ENCODE data around the gene LY9. TPM values are rescaled to one million over a fixed set of nuclear protein-coding genes. Genes with fewer than 3 reads are reported as not detected.
"Not testable (repeated sequence)": the region's sequence is repeated elsewhere in the genome, so short reads cannot be mapped to it uniquely, and the experiment has no call there.

LY9 gene
- polyA plus RNA-seq, 10 donors: 0.04 to 5.1 (median 0.24) TPM

DNA sequence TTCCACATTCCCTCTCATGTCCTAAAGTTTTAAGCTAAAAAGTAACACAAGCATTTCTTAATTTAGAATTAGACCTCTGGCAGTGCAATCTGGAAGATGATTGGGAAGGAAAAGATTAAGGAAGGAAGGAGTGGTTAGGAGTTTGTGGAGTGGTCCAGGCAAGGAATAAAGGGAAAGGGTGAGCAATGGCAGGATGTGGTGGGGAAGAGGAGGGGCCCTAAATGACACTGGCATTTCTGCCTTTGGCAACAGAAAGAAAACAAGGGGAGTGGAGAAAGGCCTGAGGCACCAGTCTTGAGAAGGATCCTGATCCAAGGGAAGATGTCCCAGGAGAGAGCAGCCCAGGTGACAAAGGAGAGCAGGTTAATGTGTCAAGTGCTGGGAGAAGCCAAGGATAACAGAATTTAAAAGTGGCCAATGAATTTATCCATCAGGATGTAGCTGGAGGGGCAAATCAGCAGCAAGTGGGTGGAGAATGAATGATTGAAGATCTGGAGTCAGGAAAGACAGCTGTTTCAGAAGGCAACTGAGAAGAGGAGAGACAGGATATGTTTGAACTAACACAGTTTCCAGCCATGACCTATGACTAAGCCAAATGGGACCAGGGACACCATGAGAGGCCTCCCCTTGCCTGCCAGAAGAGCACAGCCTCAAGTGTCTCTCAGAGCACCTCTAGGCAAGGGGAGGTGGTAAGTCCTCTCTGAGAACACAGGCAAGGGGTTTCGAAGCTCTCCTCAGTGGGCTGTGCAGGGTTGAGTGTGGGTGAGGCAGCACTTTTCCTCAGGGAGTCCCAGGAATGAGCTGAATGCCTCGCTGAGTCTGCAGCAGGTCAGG lies 20.9 kb upstream of the LY9 start:
- no peak for DNase-seq

DNA sequence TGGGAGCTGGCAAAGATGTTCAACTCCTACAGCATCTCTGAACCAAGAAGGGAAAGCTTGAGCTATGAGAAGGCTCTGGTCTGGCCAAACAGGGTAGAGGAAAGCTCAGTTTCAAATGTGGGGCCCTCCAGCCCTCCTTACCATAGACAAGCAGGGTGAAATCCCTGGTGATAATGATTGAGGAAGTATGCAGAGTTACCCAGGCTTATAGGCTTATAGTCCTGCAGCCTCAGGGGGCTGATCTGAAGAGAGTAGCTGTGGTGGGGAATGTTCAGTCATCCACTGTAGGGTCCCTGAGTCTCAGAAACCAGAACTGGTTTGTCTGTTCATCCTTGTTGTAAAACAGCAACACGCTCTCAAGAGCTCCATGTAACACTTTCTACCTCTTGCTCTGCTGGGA lies 19.8 kb upstream of the LY9 start:
- DNase-seq: no peak

DNA sequence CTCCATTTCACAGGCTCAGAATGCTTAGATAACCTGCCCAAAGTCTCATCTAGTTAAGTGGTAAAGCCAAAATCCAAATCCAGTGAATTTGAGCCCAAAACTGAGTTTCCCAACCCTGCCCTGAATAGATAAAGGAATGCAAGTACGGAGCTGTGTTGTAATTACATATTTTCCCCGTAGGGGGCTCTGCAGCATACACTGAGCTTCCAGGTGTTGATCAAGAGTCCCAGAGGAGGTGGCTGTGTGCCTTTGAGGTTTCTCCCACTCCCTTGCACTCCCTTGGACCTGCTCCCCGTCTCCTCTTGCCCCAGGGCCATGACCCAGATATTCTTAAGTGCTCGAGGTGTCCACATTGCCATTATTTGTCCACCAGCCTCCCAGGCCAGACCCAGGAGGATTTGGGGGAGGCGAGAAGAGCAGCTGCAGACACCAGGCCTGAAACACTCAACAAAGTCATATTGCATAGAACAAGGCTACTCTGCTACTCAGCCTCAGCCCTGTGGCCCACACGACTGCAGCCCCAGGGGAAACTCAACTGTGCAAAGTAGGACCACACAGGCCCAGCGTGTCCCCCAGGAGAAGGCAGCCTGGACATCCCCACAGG lies 18.4 kb upstream of the LY9 start:
- DNase-seq: no peak

DNA sequence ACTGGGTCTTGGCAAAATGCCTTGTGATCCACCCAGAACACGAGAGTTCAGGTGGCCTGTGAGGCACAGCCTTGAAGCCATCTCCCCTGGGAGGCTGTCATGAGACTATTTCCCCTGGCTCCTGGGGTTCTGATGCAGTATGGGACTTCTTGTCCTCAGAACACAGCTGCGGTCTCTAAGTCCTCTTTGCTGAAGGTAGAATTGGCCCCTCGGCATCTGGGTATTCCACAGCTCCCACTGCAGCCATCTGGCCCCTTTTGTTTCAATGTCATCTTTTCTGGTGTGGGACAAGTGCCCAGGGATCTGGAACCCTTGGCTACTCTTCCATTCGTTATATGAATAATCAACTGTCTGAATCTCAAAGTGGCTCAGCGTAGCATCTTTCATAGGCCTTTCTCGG lies 17.0 kb upstream of the LY9 start:
- DNase-seq: no peak

DNA sequence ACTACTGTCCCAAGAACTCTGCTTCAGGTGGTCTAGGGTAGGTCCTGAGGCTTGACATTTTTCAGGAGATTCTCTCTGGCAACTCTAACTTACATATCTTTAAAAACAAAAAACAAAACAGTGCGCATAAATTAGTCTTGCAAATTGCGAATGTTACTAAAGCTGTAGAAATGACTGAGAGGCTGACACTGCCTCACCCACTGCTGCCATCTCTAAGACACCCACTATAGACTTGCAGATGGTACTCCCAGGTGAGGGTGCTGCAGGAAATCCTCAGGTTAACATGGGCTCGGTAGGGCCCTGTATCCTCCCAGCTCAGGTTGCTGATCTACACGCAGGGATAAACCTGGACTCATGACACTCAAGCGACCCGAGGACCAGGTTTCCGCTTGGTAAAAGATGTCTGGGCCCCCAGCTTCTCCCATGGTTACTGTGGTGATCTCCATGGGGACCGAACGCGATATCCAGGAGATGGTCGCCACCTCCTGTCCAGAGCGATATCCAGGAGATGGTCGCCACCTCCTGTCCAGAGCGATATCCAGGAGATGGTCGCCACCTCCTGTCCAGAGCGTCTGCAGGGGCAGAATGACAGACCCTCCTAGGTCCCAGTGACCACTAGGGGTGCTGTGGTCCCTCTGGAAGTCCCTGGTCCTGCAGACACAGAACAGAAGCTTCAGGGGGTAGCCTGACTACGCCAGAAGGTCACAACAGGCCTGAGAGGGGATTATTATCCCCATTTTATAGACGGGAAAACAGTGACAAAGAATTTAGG lies 16.2 kb upstream of the LY9 start:
- no peak for DNase-seq

DNA sequence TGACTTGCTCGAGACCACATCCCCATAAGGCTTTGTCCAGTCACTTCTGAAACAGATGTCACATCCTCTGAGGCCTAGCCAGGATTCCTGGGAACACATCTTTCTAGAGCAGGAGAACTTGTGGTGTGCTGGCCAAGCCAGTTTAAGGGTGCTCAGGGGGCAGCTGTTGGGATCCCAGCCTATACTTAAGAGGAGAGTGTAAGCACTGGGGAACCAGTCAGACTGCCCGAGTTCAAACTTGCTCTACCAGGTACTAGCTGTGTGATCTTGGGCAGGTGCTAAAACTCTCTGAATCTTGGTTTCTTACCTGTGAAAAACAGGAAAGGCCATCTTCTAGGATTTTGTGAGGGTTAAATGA lies 15.6 kb upstream of the LY9 start:
- DNase-seq: no peak

DNA sequence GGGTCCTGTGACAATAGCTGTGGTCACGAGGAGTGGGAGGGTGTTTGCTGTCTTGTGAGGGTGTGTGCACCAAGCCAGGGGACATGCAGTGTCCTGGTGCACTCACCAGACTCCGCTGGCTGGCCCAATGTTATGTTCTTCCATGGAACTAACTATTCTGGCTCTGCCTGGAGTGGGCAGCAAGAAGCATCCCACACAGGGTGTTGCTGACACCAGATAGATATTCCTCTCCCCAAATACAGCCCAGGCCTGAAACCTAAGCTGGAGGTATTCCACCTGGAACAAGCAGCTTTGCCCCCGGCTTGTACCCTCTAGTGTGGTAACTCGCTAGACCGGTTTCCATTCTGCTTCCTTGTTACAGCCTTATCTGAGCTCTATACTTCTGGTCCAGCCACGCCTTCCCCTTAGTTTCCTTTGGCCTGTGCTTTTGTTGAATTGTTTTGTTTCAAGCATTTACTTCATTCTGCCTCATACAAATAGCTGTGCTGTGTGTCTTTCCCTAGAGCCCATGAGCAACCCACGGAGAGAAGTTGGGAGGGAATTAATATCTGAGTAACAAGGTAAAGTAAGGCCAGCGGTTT lies 14.7 kb upstream of the LY9 start:
- DNase-seq: no peak

DNA sequence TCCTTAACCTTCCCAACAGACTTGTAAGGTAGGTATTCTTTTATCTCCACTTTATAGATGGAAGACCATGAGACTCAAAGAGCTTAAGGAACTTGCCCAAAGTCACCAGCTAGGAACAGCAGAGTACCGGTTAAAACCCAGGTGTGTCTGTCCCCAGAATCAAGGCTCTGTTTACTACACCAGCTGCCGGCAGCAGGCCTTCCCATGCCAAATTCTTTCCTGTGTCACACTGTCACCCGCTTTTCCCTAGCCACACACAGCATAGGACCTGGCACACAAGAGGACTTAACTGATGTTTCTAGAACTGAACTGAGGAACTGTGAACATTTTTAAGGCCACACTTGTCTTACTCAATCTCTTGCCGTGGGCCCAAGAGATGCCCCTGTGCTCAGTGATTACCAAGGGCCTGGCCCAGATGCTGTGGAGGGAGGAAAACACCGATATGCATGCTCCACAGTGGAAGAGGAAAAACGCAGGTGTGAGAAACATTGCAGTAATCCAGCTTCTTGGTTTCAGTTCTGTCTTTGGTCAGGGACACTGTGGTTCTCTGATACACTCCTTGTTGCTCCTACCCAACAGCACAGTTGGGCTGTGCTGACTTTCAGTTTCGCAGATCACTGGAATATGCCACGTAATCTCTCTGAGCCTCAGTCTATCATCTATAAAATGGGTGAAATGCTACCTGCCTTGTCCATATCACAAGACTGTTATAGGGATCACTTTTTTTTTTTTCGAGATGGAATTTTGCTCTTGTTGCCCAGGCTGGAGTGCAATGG lies 13.9 kb upstream of the LY9 start:
- DNase-seq: peak in 1 of 3 donors; percentile 26

DNA sequence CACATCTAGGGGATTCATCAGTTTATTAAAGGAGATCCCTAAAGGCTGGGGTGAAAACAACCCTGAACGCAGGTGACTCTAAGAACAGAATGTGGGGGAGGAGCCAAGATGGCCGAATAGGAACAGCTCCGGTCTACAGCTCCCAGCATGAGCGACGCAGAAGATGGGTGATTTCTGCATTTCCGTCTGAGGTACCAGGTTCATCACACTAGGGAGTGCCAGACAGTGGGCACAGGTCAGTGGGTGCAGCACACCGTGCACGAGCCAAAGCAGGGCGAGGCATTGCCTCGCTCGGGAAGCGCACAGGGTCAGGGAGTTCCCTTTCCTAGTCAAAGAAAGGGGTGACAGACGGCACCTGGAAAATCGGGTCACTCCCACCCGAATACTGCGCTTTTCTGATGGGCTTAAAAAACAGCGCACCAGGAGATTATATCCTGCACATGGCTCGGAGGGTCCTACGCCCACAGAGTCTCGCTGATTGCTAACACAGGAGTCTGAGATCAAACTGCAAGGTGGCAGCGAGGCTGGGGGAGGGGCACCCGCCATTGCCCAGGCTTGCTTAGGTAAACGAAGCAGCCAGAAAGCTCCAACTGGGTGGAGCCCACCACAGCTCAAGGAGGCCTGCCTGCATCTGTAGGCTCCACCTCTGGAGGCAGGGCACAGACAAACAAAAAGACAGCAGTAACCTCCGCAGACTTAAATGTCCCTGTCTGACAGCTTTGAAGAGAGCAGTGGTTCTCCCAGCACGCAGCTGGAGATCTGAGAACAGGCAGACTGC lies 12.8 kb upstream of the LY9 start:
- DNase-seq: not testable (repeated sequence)

DNA sequence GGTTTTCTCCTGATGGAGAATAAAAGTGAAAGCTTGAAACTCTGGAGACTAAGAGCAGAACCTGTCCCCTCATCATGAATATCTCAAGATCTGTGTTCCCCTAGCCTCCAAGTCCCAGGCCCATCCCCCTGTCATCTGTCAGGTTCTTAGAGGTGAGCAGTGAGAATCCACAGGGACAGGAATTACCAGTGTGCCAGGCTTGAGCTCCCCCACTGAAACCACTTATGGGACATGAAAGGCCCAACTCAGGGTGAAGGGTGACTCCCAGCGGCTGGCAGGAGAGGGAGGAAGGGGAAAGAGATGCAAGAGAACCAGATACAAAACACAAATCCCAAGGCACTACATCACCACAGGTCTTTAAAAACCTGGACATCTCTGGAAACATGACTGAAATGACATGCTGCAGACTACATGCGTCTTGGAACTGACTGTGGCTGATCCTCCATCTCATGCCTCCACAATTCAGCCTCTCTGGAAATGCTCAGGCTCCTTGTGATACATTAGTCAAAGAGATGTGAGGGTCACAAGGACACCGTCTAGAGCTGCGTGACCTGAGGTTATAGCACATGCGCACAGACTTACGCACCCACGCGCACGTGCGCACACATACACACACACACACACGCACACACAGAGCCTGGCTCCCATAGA lies 6.8 kb upstream of the LY9 start:
- DNase-seq: no peak

DNA sequence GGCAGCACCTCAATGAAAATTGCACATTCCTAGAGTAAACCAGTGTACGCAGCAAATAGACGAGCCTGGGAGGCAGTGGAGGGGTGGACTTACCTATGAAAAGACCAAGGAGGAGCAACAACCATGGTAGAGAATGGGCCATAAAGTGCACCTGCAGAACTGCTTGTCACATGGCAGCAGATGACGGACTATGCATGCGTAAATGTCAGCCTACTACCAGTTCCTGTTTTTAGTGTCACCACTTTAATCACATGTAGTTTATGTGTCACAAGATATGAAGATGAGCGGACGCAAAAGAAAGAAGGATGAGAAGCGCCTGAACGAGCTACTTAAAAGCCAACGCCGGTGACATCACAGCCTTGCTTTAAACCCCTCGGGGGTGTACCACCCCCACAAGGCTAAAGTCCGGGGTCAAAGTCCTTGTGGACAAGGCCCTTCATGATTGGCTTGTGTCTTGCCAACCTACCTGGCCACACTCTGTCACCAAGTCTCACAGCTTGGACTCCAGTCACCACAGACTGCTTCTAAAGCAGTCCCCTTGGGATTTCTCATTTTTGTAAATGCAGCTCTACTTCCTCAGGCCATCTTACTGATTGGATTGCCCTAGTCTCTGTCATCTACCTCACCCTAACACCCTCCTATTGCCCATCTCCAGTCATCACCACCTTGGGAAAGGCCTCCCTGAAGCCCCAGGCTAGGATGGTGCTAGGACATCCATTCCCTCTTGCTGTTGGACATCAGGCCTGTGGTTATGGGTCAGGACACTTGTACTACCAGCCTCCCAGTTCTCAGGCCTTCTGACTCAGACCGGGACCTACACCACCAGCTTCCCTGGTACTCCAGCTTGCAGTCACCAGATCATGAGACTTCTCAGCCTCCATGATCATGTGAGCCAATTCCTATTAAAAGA lies 6.0 kb upstream of the LY9 start:
- DNase-seq: peak in 1 of 3 donors; percentile 17

DNA sequence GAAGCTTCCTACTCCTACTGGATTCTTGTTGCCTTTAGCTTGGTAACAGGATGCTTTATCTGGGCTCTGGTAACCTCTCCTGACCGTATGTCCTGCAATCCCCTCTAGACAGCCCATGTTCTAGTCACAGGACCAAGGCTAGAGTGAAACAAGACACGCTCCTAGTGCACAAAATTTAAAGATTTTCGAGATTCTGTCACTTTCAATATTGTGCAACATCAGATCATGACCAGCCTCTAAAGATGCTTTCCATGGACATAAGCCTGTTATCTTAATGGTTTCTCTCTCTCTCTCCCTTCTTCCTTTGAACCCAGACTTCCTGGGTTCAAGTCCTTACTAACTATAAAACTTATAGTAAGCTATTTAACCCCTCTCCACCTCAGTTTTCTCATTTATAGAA lies 1.6 kb upstream of the LY9 start:
- DNase-seq: no peak

DNA sequence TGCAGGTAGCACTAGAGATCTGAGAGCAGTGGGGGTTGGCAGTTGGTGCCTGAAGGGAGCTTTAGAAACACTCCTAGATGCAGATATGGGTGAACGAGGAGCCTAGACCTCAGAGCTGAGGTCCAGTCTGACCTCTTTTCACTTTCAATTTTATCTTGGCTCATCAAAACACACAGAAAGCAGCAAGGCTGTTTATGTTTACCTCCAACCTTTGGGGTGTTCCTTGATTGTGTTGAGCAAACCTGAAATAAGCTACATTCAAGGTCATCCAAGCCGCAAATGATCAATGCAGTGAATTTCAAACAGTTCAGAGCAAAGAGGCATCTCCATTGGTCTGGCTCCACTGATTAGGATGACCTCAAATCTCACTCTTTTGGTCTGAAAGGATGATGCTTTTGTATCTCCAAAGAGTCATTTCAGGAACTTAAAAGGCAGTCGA lies 1.3 kb downstream of the LY9 start:
- DNase-seq: no peak

DNA sequence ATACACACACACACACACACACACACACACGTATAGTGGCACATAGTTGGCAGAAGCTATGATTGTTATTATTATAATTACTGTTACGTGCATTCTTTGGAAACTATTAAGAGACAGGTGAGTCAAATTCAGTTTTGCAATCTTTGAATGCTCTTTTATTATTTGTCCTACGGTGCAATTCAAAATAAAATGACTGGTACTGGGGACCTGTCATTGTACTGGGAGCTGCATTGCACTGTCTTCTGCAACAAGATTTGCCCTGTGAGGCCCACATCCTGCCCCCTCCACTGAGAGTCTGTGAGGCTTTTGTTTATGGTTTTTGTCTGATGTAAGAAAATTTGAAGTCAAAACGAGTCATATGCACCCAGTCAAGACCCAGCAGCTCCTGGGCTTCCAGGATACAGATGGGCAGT lies 1.9 kb downstream of the LY9 start:
- no peak for DNase-seq

DNA sequence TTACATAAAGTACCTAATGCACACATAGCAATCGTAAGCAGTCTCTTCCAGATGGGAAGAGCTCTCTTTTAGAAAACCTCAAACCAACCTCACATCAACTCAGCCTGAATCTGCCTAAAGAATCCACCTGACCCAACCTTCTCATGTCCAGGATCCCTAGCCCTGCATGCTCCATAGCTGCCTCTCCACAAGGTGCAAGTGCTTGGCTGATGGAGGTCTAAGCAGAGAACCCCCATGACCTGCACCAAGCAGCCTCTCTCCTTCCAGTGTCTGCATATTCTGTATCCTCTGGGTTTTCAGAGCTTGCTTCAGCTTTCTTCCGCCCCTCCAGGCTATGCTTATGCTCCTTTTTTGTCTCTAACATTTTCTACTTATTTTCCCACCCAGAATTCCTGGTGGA lies 2.5 kb downstream of the LY9 start:
- no peak for DNase-seq

DNA sequence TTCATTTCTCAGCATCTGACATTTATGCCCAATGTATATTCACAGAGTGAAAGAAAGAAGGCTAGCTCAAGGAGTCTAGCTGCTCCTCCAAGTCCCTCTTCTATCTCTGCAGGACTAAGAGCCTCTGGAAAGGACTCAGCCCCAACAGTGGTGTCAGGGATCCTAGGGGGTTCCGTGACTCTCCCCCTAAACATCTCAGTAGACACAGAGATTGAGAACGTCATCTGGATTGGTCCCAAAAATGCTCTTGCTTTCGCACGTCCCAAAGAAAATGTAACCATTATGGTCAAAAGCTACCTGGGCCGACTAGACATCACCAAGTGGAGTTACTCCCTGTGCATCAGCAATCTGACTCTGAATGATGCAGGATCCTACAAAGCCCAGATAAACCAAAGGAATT lies 3.7 kb downstream of the LY9 start:
- DNase-seq: no peak

DNA sequence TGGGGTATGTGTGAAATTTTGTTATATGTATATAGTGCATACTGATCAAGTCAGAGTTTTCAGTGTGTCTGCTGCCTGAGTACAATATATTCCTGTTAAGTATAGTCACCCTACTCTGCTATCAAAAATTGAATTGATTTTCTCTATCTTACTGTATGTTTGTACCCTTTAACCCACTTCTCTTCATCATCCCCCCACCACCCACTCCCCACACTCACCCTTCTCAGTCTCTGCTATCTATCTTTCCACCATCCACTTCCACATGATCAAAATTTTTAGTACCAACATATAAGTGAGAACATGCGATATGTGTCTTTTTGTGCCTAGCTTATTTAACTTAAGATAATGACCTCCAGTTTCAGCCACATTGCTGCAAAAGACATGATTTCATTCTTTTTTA lies 4.2 kb downstream of the LY9 start:
- no peak for DNase-seq

DNA sequence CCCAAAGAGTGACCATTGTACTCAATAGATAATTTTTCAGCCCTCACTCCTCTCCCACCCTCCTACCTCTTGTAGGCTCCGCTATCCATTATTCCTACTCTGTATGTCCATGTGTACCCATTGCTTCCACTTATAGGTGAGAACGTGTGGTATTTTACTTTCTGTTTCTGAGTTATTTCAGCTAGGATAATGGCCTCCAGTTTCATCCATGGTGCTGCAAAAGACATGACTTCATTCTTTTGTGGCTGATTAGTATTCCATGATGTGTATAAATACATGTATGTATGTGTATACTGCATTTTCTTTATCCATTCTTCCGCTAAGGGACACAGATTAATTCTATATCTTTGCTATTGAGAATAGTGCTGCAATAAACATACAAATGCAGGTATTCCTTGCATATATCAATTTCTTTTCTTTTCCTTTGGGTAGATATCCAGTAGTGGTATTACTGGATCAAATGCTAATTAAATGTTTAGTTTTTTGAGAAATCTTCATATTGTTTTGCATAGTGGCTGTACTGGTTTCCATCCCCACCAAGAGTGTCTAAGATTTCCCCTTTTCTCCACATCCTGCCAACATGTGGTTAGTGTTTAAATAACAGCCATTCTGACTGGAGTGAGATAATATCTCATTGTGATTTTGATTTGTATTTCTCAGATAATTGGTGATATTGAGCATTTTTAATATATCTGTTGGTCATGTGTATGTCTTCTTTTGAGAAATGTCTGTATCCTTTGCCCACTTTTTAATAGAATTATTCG lies 4.9 kb downstream of the LY9 start:
- DNase-seq: no peak

Data from muscle of back (tissue), 11 donors.